ENCODE measurements around the gene CEP112.

- TF ChIP-seq POLR2A (IDR thresholded peaks at IDR 0.05; ENCODE audit: low read depth, low read length) = no peak
- no peak for TF ChIP-seq CTCF (IDR thresholded peaks at IDR 0.05; ENCODE audit: extremely low read depth in 1 of 2, insufficient read depth in 1 of 2, low read depth in 1 of 2, low read length in 2 of 2)
- TF ChIP-seq MYC (IDR thresholded peaks at IDR 0.05; ENCODE audit: low read depth, low read length) = no peak
- no peak for TF ChIP-seq POLR2AphosphoS5 (IDR thresholded peaks at IDR 0.05; ENCODE audit: insufficient read depth, low read depth, low read length)
- TF ChIP-seq EZH2 (IDR thresholded peaks at IDR 0.05; ENCODE audit: borderline replicate concordance, low read depth, low read length, severe bottlenecking) = no peak
These were observed 484.2 kb downstream of the CEP112 start for GRCh38 chr17:65707780-65708179.

Measured in endothelial cell of umbilical vein (primary cell).